UCSD-AML1 (cell line): Measurements from ENCODE around the gene TMEM114.
"Not testable (repeated sequence)": the region's sequence is repeated elsewhere in the genome, so short reads cannot be mapped to it uniquely, and the experiment has no call there.

ENCODE experiments used
- DNase-seq: peaks from one replicate; lab custom pipeline; 2025; ENCODE audit not compliant: unreplicated experiment; lab: John Stamatoyannopoulos, UW

The TMEM114 gene

DNA sequence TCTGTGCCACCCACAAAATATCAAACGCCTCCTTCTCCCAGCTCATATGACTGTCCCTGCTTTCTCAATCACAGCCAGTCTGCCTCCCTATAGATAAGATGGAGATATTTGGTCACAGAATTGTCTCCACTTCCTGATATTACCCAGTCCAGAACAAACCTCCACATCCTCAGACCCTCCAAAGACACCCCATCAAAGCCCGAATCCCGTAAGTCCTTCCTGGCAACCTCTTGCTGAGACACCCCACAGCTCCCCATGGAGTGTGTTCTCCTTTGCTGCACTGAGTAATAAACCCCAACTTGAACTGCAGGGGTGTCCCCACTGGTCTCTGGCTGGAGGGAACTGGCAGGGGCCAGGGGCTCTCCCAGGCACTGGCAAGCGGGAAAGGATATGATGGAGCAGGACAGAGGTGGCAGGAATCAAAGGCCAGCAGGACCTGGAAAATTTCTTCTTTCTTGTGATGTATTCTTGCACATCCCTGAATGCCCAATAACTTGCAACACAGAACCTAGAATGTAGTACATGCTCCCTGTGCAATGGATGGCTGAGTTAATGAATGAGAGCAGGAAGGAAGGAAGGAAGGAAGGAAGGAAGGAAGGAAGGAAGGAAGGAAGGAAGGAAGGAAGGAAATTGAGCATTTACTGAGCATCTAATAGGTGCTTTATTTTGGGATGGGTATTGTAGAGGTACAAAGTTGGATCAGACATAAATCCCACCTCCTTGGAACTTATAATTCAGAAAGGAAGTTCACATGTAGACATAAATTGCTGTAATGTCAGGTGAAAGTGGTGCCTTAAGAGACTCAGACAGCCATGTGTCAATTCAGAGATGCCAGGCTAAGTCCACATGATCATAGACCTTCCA lies 13.9 kb downstream of the TMEM114 start:
- DNase-seq: no peak

DNA sequence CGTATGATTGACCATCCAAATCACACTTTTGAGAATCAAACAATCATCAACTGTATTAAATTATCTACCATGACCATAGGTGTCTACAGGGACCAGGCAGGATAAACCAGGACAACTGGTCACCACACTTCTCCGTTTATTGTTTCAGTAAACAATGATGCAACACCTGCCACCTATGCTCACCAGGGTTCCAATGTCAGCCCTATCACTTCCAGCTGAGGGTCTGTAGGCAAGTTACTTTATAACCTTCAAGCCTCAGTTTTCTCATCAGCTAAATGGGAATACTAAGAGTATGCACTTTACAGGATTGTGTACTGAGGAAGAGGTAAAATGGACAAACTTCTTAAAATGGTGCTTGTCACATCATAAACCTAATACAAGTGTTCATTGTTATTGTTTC lies 14.9 kb downstream of the TMEM114 start:
- no peak for DNase-seq

DNA sequence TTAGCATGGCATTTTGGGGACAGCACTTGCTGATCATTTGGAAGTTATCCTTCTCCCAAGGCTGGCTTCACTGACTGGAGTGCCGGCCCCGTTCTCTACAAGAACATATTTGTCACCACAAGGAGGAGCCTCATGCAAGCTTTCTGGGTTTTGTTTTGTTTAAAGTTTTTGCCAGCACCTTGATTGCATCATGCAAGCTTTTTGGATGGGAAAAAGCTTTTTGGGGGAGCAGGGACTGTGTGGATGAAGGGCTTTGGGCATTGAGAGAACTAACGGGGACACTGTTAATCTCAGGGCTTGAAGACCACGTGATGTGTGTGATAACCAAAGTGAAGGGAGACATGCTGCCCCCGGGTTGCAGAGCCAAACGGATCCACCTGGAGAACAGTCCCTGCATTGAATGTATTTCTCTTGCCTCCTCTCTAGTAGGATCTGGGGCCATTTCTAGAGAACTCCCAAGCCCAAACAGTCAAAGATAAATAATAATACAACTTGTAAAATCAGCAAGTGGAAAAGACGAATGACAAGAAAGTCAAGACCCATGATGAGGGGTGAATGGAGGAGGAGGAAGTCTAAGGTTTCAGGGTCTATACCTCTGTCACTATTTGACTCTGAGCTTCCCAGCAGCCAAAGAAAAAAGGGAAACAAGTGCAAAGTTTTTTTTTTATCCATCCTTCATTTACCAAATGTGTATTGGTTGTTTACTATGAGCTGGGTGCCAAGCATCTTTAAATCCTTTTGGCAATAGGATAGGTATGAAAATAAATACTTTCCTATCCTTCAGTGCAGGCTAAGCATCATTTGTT lies 17.2 kb downstream of the TMEM114 start:
- DNase-seq: peak; percentile 22

DNA sequence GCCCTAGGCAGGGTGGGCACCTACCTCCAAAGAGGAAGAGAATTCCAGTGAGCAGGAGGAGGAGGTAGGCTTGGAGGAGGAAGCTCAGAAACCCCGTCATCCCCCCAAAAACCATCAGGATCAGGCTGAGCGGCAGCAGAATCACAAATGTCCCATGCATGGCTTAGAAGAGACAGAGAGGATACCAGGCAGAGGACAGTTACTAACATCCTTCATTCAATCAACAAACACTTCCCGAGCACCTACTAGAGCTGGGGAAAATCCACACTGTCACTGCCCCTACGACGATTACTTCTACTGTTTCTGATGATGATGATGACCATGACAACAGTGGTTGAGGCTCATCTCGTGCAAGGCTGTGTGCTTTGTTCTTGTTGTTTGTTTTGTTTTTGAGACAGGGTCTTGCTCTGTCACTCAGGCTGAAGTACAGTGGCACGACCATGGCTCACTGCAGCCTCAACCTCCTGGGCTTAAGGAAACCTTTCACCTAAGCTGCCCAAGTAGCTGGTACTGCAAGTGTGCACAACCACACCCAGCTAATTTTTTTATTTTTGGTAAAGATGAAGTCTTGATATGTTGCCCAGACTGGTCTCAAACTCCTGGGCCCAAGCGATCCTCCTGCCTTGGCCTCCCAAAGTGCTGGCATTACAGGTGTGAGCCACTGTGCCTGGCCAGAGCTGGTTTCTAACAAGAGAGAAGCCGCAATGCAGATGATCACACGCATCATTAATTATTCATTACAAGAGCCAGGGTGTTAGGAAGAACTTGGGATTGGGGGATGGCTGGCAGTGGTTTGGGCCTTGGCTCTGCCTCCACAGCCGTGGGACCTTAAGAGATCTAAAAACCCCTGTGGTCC lies 18.0 kb downstream of the TMEM114 start:
- no peak for DNase-seq

DNA sequence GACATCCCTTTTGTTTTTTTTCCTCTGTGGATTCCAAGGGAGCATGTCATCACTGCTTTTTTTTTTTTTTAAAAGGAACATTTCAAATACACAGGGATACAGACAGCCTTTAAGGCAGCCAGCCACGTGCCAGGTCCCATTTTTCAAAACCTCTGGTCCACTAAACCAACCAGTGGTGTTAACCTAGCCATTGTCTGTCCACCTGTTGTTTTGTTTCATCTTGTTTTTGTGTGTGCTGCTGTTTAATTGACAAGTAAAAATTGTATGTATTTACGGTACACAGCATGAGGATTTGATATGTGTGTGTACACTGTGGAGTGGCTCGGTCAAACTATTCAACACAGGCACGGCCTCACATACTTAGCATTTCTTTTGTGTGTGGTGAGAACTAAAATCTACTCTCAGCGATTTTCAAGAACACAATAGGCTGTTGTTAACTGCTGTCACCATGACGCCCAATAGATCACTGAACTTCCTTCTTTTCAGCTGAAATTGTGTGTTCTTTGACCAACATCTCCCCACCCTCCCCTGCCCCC lies 19.2 kb downstream of the TMEM114 start:
- no peak for DNase-seq

DNA sequence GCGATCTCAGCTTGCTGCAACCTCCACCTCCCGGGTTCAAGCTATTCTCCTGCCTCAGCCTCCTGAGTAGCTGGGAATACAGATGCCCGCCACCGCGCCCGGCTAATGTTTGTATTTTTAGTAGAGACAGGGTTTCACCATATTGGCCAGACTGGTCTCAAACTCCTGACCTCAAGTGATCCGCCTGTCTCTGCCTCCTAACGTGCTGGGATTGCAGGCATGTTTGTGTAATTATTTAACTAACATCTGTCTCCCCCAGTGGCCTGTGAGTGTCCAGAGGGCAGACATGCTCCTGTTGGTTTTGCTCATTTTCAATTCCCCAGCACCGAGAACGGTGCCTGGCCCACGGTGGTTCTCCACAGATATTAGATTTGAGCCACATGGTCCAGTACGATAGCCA lies 19.9 kb downstream of the TMEM114 start:
- not testable (repeated sequence) for DNase-seq

DNA sequence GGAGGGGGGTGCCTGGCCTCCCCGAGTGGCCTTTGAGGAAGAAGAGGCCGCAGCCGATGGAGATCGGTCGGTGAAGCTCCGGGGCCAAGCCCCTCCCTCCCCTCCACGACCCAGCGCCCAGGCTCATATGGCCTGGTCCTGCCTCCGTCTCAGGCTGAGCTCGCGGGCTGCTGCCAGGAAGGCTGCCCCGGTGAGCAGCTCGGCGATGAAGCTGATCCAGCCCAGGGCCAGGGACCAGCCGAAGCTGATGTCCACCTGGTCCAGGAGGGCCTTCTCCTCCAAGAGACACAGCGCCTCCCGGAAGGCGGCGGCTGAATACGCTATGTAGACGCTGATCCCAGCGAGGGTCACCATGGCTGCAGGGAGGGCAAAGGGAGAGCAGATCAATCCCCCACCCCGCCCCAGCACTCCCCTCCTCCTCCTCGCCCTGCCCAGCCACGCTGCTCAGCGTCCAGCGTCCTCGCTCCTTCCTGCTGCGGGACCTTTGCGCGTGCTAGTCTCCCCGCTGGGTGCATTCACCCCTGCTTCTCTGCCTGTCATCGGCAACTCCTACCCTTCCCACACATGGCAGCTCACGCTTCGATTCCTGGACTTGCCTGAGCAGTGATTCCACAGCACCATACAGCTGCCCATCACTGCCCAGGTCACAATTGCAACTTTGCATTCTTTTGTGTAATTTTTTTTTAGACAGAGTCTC lies 20.5 kb downstream of the TMEM114 start:
- DNase-seq: no peak

DNA sequence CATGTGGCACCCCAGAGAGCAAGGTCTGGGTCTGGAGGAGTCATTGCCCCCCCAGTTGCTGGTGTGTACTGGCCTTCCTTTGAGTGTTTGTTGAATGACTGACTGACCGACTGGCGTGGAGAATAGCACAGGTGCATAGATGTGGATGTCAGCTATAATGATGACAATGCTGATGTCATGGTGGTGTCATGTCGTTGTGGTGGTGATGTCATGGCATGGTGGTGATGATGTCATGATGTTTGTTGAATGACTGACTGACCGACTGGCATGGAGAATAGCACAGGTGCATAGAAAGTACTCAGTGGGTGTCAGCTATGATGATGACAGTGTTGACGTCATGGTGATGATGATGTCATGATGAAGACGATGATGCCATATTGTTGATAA lies 22.1 kb downstream of the TMEM114 start:
- DNase-seq: no peak

DNA sequence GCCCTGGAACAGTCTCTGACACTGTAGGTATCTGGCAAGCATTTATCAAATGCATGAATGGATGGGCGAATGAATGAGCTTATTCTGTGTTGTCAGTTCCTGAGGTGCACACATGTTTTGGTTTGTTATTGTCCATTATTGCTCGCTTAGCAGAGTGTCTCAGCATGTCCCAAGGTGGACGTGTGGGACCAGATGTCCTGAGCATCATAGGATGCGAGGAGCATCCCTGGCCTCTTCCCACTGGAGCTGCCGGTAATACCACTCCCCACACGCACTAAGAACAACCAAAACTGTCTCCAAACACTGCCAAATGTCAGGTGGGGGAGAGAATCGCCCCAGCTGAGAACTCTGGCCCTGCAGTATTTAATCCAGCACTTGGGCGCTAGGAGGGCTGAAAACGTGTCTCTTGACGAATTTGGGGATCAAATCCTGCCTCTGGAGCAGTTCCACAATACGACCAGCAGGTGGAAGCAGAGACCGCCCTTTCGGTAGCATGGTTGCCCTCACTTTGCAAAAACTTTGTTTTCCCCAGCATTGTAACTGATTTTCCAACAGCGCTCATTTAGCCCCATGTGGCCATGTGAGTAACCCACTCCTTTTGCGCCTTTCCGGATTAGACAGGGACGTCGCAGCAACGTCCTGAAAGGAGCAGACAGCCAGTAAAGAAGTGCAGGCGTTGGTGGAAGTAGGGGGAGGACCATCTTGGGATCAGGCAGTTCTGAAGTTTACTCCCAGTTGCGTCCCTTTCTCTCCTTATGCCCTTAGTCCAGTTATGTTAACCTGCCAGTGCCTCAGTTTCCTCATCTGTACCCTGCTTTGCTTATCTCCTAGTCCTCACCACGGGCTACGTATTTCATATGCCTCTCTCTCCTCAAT lies 22.7 kb downstream of the TMEM114 start:
- DNase-seq: peak; percentile 78

DNA sequence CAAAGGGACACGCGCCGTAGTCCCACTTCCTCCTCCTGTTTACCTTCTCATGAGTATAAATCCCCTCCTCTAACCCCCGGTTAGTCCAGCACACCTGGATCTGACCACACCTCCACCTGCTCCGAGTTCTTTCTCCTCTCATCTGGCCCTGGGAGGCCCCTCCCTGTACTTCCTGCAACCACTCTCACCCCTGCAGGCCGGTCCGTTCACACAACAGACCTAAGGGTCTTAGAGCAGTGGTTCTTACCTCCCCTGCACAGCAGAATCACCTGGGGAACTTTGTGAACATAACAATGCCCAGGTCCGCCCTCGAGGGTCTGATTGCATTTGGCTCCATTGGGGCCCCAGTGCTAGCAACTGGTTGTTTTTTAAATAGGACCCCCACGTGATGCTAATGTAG lies 24.8 kb downstream of the TMEM114 start:
- DNase-seq: no peak

DNA sequence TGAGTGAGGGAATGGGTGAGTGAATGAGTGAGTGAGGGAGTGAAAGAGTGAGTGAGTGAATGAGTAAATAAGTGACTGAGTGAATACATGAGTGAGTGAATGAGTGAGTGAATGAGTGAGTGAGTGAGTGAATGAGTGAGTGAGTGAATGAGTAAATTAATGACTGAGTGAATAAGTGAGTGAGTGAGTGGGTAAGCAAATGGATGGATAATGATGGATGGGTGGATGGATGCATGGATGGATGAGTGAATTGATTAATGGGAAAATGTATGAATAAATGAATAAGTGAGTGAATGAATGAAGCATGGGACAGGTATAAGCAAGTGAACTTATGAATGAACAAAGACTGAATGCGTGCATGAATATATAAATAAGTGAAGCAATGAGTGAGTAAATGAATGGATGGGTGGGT lies 25.4 kb downstream of the TMEM114 start:
- no peak for DNase-seq

DNA sequence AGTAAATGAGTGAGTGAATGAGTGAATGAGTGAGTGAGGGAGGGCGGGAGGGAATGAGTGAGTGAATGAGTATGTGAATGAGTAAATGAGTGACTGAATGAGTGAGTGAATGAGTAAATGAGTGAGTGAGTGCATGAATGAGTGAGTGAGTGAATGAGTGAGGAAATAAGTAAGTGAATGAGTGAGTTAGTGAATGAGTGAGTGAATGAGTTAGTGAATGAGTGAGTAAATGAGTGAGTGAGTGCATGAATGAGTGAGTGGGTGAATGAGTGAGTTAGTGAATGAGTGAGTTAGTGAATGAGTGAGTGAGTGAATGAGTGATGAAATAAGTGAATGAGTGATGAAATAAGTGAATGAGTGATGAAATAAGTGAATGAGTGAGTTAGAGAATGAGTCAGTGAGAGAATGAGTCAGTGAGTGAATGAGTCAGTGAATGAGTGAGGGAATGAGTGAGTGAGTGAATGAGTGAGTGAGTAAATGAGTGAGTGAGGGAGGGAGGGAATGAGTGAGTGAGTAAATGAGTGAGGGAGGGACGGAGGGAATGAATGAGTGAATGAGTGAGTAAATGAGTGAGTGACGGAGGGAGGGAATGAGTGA lies 26.3 kb downstream of the TMEM114 start:
- DNase-seq: not testable (repeated sequence)

DNA sequence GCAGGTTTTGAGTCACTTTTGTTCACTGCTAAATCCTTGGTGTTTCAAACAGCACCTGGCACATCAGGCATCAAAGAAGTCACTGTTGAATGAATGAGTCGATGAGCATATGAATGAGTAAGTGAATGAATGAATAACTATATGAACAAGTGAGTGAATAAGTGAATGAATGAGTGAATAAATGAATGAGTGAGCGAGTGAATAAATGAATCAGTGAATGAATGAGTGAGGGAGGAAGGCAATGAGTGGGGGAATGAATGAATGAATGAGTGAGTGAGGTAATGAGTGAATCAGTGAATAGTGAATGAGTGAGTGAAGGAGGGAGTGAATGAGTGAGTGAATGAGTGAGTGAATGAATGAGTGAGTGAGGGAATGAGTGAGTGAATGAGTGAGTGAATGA lies 28.8 kb downstream of the TMEM114 start:
- DNase-seq: no peak

DNA sequence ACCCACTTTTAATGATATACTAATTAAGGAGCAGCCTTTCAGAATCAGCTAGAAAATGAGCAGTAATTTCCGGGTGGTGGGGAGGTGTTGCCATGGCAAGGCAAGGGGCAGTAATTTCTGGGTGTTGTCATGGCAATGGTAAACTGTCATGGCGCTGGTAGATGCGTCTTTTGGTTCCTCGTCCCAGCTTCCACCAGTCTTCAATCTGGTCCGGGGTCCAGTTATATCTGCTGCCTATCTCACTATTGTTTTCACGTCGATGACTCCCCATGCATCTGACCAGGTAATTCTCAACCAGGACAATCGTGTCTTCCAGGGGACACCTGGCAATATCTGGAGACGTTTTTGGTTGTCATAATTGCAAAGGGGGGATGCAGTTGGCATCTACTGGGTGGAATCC lies 34.9 kb downstream of the TMEM114 start:
- DNase-seq: no peak

DNA sequence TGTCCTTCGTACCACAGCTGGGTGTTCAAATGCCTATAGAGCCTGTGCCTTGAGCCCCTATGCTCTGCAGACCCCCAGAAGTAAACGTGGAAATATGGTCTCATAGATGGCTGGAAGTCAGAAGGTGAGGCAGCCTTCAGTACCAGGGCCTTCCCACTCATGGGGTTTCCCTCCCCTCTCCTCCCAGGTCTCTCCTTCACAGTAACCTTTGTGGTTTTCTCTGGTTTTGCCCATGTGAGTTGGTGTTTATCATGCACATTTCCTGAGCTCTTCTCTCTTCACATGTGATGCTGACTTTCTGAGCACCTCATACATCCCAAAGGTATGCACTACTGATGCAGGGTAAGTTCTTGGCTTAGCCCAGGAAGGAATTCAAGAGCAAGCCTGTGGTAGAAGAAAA lies 35.4 kb downstream of the TMEM114 start:
- no peak for DNase-seq

DNA sequence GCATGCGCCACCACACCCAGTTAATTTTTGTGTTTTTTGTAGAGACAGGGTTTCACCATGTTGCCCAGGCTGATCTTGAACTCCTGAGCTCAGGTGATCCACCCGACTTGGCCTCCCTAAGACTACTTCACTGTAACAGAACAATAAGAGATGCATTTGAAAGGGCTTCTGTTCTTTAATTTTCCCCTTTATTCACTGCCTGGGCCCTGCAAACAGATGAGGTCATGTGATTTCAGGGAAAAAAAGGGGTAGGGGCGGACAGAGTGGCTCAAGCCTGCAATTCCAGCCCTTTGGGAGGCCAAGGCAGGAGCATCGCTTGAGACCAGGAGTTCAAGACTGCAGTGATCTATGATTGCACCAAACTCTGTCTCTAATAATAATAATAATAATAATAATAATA lies 36.3 kb downstream of the TMEM114 start:
- DNase-seq: no peak

DNA sequence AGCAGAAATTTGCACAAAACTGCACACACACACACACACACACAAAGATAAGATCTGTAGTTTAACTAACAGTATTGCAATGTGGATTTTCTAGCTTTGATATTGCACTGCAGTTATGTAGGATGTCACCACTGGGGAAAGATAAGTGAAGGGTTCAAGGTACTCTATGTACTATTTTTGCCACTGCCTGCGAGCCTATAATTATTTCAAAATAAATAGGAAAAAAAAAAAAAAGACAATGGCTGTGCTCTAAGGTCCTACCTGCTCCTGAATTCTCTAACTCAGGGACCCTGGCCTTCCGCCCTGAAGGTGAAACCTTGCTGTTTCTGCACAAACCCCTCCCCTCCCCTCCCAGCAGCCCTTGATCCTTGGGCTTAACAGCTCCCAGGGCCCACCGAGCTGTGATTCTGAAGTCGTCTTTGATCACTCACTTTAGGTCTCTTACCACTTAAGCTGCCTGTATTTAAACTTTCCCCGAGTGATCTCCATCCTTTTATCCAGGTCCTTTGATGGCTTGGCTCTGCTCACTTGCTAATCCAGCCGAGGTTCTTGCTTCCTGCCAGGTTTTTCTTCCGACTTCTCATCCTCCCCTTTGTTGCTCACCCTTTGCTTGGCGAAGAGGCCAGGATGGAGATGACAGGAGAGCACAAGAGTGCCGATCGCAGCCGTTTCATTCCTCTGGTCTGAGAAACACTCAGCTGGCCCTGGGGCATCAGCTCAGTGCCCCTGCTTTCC lies 37.7 kb downstream of the TMEM114 start:
- DNase-seq: no peak
